ENCODE data around the gene BFAR.
"Not testable (repeated sequence)": the region's sequence is repeated elsewhere in the genome, so short reads cannot be mapped to it uniquely, and the experiment has no call there.

The BFAR gene

DNA sequence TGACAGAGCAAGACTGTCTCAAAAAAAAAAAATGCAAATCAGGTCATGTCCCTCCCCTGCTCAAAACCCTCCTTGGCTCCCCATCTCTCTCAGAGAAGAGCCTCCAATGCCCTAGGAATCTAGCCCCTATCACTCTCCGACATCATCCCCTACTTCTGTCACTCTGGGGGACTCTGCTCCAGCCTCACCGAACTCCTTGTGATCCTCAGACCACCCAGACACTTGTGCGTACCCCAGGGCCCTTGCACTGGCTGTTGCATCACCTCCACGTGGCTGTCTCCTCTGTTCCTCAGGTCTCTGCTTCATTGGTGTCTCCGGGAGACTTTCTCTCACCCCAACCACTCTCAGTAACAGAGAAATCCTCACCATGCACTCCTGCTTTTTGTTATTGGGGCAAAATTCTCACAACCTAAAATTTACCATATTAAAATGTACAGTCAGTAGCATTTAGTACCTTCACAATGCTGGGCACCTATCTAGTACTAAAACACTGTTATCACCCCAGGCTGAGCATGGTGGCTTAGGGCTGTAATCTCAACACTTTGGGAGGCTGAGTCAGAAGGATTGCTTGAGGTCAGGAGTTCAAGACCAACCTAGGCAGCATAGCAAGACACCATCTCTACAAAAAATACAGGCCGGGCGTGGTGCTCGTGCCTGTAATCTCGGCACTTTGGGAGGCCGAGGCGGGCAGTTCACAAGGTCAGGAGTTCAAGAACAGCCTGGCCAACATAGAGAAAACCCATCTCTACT, 46.2 kb downstream of the BFAR start:
- TF ChIP-seq, protein P1, sequence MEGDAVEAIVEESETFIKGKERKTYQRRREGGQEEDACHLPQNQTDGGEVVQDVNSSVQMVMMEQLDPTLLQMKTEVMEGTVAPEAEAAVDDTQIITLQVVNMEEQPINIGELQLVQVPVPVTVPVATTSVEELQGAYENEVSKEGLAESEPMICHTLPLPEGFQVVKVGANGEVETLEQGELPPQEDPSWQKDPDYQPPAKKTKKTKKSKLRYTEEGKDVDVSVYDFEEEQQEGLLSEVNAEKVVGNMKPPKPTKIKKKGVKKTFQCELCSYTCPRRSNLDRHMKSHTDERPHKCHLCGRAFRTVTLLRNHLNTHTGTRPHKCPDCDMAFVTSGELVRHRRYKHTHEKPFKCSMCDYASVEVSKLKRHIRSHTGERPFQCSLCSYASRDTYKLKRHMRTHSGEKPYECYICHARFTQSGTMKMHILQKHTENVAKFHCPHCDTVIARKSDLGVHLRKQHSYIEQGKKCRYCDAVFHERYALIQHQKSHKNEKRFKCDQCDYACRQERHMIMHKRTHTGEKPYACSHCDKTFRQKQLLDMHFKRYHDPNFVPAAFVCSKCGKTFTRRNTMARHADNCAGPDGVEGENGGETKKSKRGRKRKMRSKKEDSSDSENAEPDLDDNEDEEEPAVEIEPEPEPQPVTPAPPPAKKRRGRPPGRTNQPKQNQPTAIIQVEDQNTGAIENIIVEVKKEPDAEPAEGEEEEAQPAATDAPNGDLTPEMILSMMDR (IDR thresholded peaks at IDR 0.05; ENCODE audit: low read depth, low read length) = no peak
- no peak for DNase-seq (ENCODE audit: extremely low read depth, low read depth)

DNA sequence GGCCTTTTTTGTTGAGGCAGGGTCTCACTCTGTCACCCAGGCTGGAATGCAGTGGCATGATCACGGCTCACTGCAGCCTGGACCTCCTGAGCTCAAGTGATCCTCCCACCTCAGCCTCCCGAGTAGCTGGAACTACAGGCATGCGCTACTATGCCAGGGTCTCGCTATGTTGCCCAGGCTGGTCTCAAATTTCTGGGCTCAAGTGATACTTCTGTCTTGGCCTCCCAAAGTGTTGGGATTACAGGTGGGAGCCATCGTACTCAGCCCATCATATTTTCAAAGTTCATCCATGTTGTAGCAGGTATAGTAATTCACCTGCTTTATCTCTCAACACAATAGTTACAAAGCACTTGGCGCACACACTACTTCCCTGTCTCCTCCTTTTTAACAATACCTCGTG, 47.6 kb downstream of the BFAR start:
- DNase-seq (ENCODE audit: extremely low read depth, low read depth) = not testable (repeated sequence)

DNA sequence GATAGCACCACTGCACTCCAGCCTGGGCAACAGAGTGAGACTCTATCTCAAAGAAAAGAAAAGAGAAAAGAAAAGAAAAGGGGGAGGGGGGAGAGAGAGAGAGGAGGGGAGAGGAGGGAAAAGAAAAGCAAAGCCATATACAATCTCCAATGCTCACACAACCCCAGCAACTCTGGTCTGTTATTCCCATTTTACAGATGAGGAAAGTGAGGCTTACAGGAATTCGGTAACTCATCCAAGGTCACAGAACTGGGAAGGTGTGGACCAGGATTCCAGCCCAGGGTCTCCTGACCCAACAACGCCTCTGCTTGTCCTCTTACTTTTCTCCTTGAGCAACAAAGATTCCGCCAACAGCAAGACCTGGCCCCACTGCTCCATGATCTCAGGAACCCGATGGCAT, 48.4 kb downstream of the BFAR start:
- no peak for DNase-seq (ENCODE audit: extremely low read depth, low read depth)
- TF ChIP-seq, protein P1 (IDR thresholded peaks at IDR 0.05; ENCODE audit: low read depth, low read length) = no peak

DNA sequence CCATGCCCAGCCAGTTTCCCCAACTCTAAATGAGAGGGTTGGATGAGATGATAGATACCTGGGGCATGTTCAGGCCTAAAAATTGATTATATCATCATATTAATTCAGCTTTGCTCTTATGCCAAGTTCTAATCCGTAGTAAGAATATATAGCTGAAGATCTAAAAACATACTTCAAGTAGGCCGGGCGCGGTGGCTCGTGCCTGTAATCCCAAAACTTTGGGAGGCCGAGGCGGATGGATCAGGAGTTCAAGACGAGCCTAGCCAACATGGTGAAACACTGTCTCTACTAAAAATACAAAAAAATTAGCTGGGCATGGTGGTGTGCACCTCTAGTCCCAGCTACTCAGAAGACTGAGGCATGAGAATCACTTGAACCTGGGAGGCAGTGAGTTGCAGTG, 49.4 kb downstream of the BFAR start:
- TF ChIP-seq, protein P1 (IDR thresholded peaks at IDR 0.05; ENCODE audit: low read depth, low read length) = no peak
- DNase-seq (ENCODE audit: extremely low read depth, low read depth) = no peak

DNA sequence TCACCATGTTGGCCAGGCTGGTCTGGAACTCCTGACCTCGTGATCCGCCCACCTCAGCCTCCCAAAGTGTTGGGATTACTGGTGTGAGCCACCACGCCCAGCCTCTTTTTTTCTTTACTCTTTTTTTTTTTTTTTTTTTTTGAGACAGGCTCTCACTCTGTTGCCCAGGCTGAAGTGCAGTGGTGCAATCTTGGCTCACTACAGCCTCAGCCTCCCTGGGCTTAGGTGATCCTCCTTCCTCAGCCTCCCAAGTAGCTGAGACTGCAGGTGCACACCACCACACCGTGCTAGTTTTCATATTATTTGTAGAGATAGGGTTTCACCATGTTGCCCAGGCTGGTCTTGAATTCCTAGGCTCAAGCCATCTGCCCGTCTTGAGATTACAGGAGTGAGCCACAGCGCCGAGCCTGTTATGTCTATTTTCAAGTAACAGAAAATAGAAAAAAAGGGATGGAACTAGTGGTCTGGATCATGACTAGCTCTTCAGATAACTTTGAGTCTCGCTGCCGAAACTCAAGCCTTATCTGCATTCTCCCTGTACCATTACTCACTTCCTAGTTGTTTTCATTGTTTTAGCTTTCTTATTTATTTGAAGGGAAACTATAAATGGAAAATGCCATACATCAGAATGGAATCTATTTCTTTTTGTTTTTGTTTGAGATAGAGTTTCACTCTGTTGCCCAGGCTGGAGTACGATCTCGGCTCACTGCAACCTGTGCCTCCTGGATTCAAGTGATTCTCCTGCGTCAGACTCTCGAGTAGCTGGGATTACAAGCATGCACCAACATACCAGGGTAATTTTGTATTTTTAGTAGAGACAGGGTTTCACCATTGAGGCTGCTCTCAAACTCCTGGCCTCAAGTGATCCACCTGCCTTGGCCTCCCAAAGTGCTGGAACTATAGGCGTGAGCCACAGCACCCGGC, 53.4 kb downstream of the BFAR start:
- DNase-seq (ENCODE audit: extremely low read depth, low read depth) = not testable (repeated sequence)

DNA sequence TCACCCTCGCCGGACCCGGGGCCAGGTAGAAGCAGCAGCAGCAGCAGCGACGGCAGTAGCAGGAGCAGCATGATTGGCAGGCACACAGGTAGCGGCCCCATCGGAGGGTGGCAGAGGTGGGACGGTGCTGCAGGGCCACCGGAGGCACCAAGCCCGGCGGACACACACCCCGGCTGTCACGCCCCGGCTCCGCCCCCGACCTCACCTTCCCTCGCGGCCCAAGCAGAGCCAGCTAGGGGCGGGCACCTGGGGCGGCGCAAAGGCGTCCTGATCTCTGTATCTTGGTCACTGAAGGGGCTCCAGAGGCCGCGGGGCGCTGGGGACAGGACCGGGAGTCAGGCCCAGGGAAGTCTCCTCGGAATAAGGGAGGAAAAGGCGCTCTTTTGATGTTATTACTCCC, 61.4 kb downstream of the BFAR start, which contains the start of gene PLA2G10:
TSS of gene PLA2G10 (minus strand) at position 180 of the 400 bp plus-strand sequence. CDS start at position 101, 79 bp downstream.
- DNase-seq (ENCODE audit: extremely low read depth, low read depth) = not testable (repeated sequence)

DNA sequence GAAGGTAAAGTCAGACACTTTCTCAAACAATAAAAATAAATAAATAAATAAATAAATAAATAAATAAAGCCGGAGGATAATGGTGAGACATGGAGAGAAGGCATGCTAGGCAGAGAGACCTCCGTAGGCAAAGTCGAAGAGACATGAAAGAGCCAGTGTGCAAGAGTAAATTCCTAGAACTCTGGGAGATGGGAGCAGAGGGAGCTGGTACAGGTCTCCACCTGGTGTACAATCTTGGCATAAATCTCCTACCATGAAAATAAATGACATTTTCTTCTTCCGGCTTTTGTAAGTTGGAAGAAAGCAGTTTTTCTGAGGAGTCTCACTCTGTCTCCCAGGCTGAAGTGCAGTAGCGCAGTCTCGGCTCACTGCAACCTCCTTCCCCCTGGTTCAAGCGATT, 69.1 kb downstream of the BFAR start:
- DNase-seq (ENCODE audit: extremely low read depth, low read depth) = not testable (repeated sequence)

DNA sequence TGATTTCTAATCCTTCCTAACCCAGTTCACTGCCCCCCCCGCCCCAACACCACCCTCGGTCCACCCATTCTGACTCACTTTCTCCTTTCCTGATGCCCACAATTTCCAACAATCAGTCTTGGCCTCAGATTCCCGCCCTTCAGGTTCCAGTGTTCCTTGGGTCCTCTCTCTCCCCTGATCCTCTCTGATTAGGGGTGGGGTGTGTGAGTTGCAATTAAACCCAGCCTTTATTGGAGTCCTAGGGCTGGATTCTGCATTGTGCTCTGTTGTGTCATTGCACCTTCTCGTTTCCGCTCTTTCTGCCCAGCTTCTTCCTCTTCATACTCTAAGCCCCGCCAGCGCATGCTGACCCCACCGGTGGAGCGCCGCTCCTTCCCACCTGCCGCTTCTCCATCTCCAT, 69.9 kb downstream of the BFAR start:
- DNase-seq (ENCODE audit: extremely low read depth, low read depth) = not testable (repeated sequence)

DNA sequence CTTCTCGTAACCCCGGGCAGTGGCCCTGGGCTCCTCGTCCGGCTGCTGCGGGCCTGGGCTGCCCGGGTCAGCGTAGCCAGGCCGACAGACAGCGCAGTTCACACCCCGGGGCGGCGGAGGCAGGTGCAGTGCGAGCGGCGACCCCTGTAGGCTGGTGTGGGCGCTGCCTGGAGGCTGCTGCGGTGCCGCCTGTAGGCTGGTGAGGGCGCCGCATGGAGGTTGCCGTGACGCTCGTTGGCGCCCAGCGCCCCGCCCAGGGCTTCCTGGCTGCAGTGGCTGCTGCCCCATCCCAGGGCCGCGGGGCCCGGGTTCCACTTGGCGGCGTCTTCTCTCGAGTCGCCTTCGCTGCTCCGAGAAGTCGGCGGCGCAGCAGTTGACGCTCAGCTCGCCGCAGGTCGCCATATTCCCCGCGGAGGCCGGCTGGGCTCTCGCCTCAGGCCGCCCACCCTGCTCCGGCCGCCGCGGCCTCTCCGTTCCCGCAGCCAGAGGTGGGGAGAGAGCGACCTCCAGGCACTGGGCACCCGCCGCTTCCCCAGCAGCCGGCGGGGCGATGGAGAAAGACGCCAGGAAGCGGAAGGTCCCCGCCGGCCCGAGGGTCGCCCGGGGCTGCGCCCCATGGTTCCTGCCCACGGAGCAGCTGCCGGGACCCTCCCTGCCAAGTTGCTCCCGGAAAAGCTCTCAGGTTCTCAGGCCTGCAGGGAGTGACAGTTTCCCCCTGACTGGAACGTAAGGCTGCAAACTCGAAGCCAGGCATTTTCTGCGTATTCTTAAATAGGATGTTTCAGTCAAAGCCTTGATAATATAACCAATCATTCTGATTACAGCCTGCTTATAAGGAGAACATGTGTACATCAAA, 70.6 kb downstream of the BFAR start, which contains the start of gene NPIPA3:
TSS of gene NPIPA3 (plus strand) at position 256 of the 856 bp plus-strand sequence. CDS start 5,533 bp downstream, outside the sequence.
- not testable (repeated sequence) for DNase-seq (ENCODE audit: extremely low read depth, low read depth)

Measured in AG09319 (cell line).